M059J (cell line): ENCODE data around the gene BAHD1. TPM values are rescaled to one million over a fixed set of nuclear protein-coding genes. Genes with fewer than 3 reads are reported as not detected.

Experiments used
- DNase-seq: peaks from one replicate; pipeline ENCODE4 v3.0.0-alpha.2; 2012; ENCODE audit warnings: low read depth
- total RNA-seq: library from RNA; depleted of rRNA; stranded (reverse); fragments of >200 nt; shearing (Covaris generic); gene quantifications from 2 replicates; pipeline ENCODE4 v1.2.3, GENCODE V29; 2014

BAHD1 gene
- total RNA-seq, 1 experiment from 2014 or later: 16.6 TPM

GRCh38 chr15:40467261-40467615 lies 26.5 kb downstream of the BAHD1 start:
- no peak for DNase-seq

GRCh38 chr15:40468898-40469331 lies 28.2 kb downstream of the BAHD1 start:
- no peak for DNase-seq

GRCh38 chr15:40469776-40470390 lies 29.1 kb downstream of the BAHD1 start:
- peak; percentile 5 for DNase-seq

- DNase-seq: peak; percentile 81
These were observed 29.8 kb downstream of the BAHD1 start, which contains the start of gene CHST14 for GRCh38 chr15:40470423-40471104. TSS of gene CHST14 (plus strand) at chr15:40470984. CDS start at chr15:40471214, 230 bp downstream.

- no peak for DNase-seq
These were observed 30.5 kb downstream of the BAHD1 start for GRCh38 chr15:40471105-40471807.

GRCh38 chr15:40471808-40472150 lies 31.0 kb downstream of the BAHD1 start:
- peak; percentile 60 for DNase-seq

GRCh38 chr15:40472171-40472727 lies 31.5 kb downstream of the BAHD1 start:
- no peak for DNase-seq

GRCh38 chr15:40474581-40474980 lies 33.8 kb downstream of the BAHD1 start:
- DNase-seq: no peak

- no peak for DNase-seq
These were observed 37.0 kb downstream of the BAHD1 start for GRCh38 chr15:40477642-40478327.

GRCh38 chr15:40479024-40479423 lies 38.3 kb downstream of the BAHD1 start:
- DNase-seq: no peak

GRCh38 chr15:40481341-40482074 lies 40.8 kb downstream of the BAHD1 start:
- no peak for DNase-seq

GRCh38 chr15:40483919-40484318 lies 43.2 kb downstream of the BAHD1 start:
- no peak for DNase-seq

GRCh38 chr15:40486066-40486770 lies 45.5 kb downstream of the BAHD1 start:
- no peak for DNase-seq

- DNase-seq: no peak
These were observed 47.3 kb downstream of the BAHD1 start for GRCh38 chr15:40487816-40488682.

GRCh38 chr15:40489274-40490175 lies 48.8 kb downstream of the BAHD1 start:
- DNase-seq: no peak

- DNase-seq: peak; percentile 76
These were observed 52.5 kb downstream of the BAHD1 start for GRCh38 chr15:40493089-40493840.

GRCh38 chr15:40495516-40495915 lies 54.8 kb downstream of the BAHD1 start:
- DNase-seq: no peak

GRCh38 chr15:40498418-40498817 lies 57.7 kb downstream of the BAHD1 start:
- DNase-seq: peak; percentile 45
